Thyroid gland (tissue), 4 donors: ENCODE results near the gene ATF6.

ENCODE experiments used
- POLR2A ChIP-seq, 2 donors: fragments of 450-650 bp; IDR thresholded peaks; one replicate each; pipeline ENCODE4 v1.6.1; 2017; ENCODE audit warnings: antibody characterized with exemption in 2 of 2, mild to moderate bottlenecking in 2 of 2, moderate library complexity in 1 of 2
- TF ChIP-seq, protein P1 (sequence below), 6 experiments: fragments of 200-600 bp in 3 of 6; fragments of 450-650 bp in 3 of 6; sonication (generic) in 3 of 6; IDR thresholded peaks; one replicate each; pipeline ENCODE4 v1.5.1; 2016 to 2019; ENCODE audit warnings: antibody characterized with exemption in 6 of 6, mild to moderate bottlenecking in 2 of 6, inconsistent platforms in 1 of 6, moderate library complexity in 1 of 6

DNA sequence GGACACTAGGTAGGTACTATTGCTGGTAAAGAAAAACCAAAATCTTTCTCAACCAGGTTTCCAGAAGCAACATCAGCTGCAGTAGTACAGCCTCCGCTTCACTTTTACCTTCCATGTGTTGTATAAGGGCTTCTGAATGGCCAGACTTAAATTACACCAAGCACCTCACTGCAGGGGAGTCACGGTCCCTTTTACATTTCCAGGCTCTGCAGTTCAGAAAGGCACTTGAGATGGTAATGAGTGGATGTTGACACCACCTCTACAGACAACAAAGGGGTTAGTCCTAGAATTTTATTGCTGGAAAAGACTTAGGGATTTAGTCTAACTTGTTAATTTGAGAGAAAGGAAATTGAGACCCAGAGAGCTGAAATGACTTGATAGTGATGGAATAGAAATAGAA lies 28.5 kb upstream of the ATF6 start:
- TF ChIP-seq, protein P1, sequence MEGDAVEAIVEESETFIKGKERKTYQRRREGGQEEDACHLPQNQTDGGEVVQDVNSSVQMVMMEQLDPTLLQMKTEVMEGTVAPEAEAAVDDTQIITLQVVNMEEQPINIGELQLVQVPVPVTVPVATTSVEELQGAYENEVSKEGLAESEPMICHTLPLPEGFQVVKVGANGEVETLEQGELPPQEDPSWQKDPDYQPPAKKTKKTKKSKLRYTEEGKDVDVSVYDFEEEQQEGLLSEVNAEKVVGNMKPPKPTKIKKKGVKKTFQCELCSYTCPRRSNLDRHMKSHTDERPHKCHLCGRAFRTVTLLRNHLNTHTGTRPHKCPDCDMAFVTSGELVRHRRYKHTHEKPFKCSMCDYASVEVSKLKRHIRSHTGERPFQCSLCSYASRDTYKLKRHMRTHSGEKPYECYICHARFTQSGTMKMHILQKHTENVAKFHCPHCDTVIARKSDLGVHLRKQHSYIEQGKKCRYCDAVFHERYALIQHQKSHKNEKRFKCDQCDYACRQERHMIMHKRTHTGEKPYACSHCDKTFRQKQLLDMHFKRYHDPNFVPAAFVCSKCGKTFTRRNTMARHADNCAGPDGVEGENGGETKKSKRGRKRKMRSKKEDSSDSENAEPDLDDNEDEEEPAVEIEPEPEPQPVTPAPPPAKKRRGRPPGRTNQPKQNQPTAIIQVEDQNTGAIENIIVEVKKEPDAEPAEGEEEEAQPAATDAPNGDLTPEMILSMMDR (IDR thresholded peaks at IDR 0.05): no peak
- TF ChIP-seq POLR2A (IDR thresholded peaks at IDR 0.05): no peak
